ENCODE measurements around the gene CACNA2D2.

CACNA2D2 gene

DNA sequence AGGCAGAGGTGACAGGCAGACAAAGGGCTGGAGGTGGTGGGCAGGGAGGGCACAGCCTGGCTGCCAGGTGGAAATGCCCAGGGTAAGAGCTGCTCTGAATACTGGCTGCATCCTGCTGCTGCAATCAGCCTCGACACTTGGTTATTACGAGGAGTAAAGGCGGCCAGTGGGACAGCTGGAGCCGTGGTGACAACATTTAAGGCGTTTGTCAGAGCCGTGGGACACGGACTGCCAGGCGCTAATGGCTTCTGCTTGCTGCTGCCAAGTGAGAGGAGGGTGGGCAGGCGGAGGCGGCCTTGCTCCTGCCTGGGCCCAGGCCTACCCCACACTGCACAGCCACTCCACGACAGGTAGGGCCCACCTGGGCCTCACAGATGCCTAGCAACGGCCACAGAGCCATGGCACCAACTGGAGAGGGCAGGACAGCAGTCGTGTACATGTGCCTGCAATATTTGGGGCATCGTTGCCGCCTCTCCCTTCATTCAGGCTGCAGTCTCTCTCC is 94.9 kb downstream of the CACNA2D2 start:
- no peaks in the 10 kb centered on the region for H3K79me2 ChIP-seq (ENCODE audit: insufficient read depth, low read length)
- H3K36me3 ChIP-seq (ENCODE audit: insufficient read depth, low read length) = no peaks in the 10 kb centered on the region
- TF ChIP-seq, protein P1, sequence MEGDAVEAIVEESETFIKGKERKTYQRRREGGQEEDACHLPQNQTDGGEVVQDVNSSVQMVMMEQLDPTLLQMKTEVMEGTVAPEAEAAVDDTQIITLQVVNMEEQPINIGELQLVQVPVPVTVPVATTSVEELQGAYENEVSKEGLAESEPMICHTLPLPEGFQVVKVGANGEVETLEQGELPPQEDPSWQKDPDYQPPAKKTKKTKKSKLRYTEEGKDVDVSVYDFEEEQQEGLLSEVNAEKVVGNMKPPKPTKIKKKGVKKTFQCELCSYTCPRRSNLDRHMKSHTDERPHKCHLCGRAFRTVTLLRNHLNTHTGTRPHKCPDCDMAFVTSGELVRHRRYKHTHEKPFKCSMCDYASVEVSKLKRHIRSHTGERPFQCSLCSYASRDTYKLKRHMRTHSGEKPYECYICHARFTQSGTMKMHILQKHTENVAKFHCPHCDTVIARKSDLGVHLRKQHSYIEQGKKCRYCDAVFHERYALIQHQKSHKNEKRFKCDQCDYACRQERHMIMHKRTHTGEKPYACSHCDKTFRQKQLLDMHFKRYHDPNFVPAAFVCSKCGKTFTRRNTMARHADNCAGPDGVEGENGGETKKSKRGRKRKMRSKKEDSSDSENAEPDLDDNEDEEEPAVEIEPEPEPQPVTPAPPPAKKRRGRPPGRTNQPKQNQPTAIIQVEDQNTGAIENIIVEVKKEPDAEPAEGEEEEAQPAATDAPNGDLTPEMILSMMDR (IDR thresholded peaks at IDR 0.05; ENCODE audit: low read length) = no peak
- TF ChIP-seq EZH2 (IDR thresholded peaks at IDR 0.05; ENCODE audit: borderline replicate concordance, low read length) = no peak
- H3K27me3 ChIP-seq (ENCODE audit: insufficient read depth, low read length) = no peaks in the 10 kb centered on the region
- H4K20me1 ChIP-seq (ENCODE audit: insufficient read depth, low read length) = no peaks in the 10 kb centered on the region
- no peaks in the 10 kb centered on the region for H3K9me2 ChIP-seq (ENCODE audit: low read depth, low read length)
- no peaks in the 10 kb centered on the region for H3K4me1 ChIP-seq (ENCODE audit: insufficient read depth, low read length, severe bottlenecking)
- H3K9ac ChIP-seq (ENCODE audit: low read length) = no peak overlapping the region
- no peak overlapping the region for H2AFZ ChIP-seq (ENCODE audit: low read length)
- no peak overlapping the region for H3K4me2 ChIP-seq (ENCODE audit: low read length)
- no peaks in the 10 kb centered on the region for H3F3A ChIP-seq (ENCODE audit: insufficient read depth, low read length)
- H3K9me3 ChIP-seq (ENCODE audit: low read length) = no peaks in the 10 kb centered on the region
- H3K4me3 ChIP-seq (ENCODE audit: low read depth, low read length, poor library complexity, severe bottlenecking) = no peak overlapping the region
- no peak overlapping the region for H3K27ac ChIP-seq (ENCODE audit: low read depth, low read length, poor library complexity, severe bottlenecking)

DNA sequence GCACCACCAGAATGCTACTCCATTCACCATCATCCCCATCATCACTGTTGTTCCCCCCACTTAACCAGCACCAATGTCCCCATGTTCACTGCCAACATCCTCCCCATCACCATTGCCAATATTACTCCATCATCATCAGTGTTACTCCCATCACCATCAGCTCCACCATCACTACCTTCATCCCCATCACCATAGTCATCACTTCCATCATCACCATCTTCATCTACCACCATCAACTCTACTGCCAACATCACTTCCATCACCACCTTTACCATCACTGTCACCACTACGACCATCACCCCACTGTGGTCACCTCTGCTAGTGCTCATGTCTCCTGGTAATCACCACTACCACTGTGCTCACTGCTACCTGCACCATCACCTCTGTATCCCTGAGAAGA is 96.9 kb downstream of the CACNA2D2 start:
- H3K79me2 ChIP-seq (ENCODE audit: insufficient read depth, low read length) = no peaks in the 10 kb centered on the region
- no peak overlapping the region for H3K27ac ChIP-seq (ENCODE audit: low read depth, low read length, poor library complexity, severe bottlenecking)
- no peaks in the 10 kb centered on the region for H3K9me3 ChIP-seq (ENCODE audit: low read length)
- no peak for TF ChIP-seq EZH2 (IDR thresholded peaks at IDR 0.05; ENCODE audit: borderline replicate concordance, low read length)
- TF ChIP-seq, protein P1 (IDR thresholded peaks at IDR 0.05; ENCODE audit: low read length) = no peak
- H3K9ac ChIP-seq (ENCODE audit: low read length) = no peak overlapping the region
- H3K4me1 ChIP-seq (ENCODE audit: insufficient read depth, low read length, severe bottlenecking) = no peaks in the 10 kb centered on the region
- H3K9me2 ChIP-seq (ENCODE audit: low read depth, low read length) = no peaks in the 10 kb centered on the region
- no peaks in the 10 kb centered on the region for H3K27me3 ChIP-seq (ENCODE audit: insufficient read depth, low read length)
- H3F3A ChIP-seq (ENCODE audit: insufficient read depth, low read length) = no peaks in the 10 kb centered on the region
- H4K20me1 ChIP-seq (ENCODE audit: insufficient read depth, low read length) = no peaks in the 10 kb centered on the region
- H3K4me3 ChIP-seq (ENCODE audit: low read depth, low read length, poor library complexity, severe bottlenecking) = no peak overlapping the region
- H3K36me3 ChIP-seq (ENCODE audit: insufficient read depth, low read length) = no peaks in the 10 kb centered on the region
- no peak overlapping the region for H3K4me2 ChIP-seq (ENCODE audit: low read length)
- no peak overlapping the region for H2AFZ ChIP-seq (ENCODE audit: low read length)

DNA sequence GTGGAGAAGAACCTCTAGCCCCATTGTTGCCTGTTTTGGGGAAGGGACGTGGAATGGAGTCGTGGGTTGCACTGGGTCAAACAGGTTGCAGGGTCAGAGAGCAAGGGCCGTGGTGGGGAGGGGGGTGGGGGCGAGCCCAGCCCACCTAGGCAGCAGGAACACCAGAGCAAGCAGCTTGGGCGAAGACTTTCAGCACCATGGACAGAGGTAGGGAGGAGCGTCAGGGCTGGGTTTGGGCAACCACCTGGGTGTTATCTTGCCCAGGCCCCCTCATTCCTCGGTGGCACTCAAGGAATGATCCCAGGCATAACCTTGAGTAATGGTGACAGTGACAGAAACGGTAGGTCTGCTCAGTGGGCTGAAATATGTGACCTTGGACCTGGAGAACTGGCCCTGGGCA is 98.2 kb downstream of the CACNA2D2 start:
- Histone ChIP-seq H3K79me2 (ENCODE audit: insufficient read depth, low read length) (no peaks in the 10 kb centered on the region), H3K4me1 (ENCODE audit: insufficient read depth, low read length, severe bottlenecking) (no peaks in the 10 kb centered on the region), H3K9me2 (ENCODE audit: low read depth, low read length) (no peaks in the 10 kb centered on the region), H2AFZ (ENCODE audit: low read length) (no peak overlapping the region), H3K27ac (ENCODE audit: low read depth, low read length, poor library complexity, severe bottlenecking) (no peak overlapping the region), H3F3A (ENCODE audit: insufficient read depth, low read length) (no peaks in the 10 kb centered on the region), H3K4me2 (ENCODE audit: low read length) (no peak overlapping the region), H3K9ac (ENCODE audit: low read length) (no peak overlapping the region), H3K9me3 (ENCODE audit: low read length) (no peaks in the 10 kb centered on the region), H3K36me3 (ENCODE audit: insufficient read depth, low read length) (no peaks in the 10 kb centered on the region), H4K20me1 (ENCODE audit: insufficient read depth, low read length) (no peaks in the 10 kb centered on the region), H3K4me3 (ENCODE audit: low read depth, low read length, poor library complexity, severe bottlenecking) (no peak overlapping the region), H3K27me3 (ENCODE audit: insufficient read depth, low read length) (no peaks in the 10 kb centered on the region)
- TF ChIP-seq EZH2 (IDR thresholded peaks at IDR 0.05; ENCODE audit: borderline replicate concordance, low read length) = no peak
- TF ChIP-seq, protein P1 (IDR thresholded peaks at IDR 0.05; ENCODE audit: low read length) = no peak

Data from OCI-LY1 (cell line).